DOHH2 (cell line): ENCODE results near the gene COL8A1.

Source experiments
- H3F3A ChIP-seq: fragments of 200-600 bp; sonication (generic), shearing (Covaris generic); 2 replicates; pipeline ENCODE4 v1.6.0; 2016; ENCODE audit warnings: antibody characterized with exemption, mild to moderate bottlenecking; ENCODE audit not compliant: control insufficient read depth, insufficient read depth
- H3K27ac ChIP-seq: fragments of 200-600 bp; sonication (generic); 2 replicates; pipeline ENCODE4 v1.5.1; 2014; ENCODE audit warnings: low read depth, mild to moderate bottlenecking, low read length, moderate library complexity
- H3K27me3 ChIP-seq: fragments of 200-600 bp; sonication (generic); 2 replicates; pipeline ENCODE4 v1.6.1; 2014; ENCODE audit warnings: mild to moderate bottlenecking, low read length, mixed read lengths; ENCODE audit not compliant: control insufficient read depth
- H3K36me3 ChIP-seq: fragments of 200-600 bp; sonication (generic); 2 replicates; pipeline ENCODE4 v1.6.1; 2014; ENCODE audit warnings: mild to moderate bottlenecking, low read length, moderate library complexity, mixed read lengths; ENCODE audit not compliant: control insufficient read depth
- H3K4me1 ChIP-seq: fragments of 200-600 bp; sonication (generic); 2 replicates; pipeline ENCODE4 v1.6.1; 2014; ENCODE audit warnings: mild to moderate bottlenecking, low read length, mixed read lengths; ENCODE audit not compliant: control insufficient read depth
- H3K4me2 ChIP-seq: fragments of 200-600 bp; sonication (generic); 2 replicates; pipeline ENCODE4 v1.6.0; 2014; ENCODE audit warnings: mild to moderate bottlenecking, low read length, moderate library complexity
- H3K4me3 ChIP-seq: fragments of 200-600 bp; sonication (generic); 2 replicates; pipeline ENCODE4 v1.5.1; 2014; ENCODE audit warnings: mild to moderate bottlenecking, low read length, mixed read lengths
- H3K79me2 ChIP-seq: fragments of 200-600 bp; sonication (generic); 2 replicates; pipeline ENCODE4 v1.6.1; 2014; ENCODE audit warnings: mild to moderate bottlenecking, low read length, mixed read lengths; ENCODE audit not compliant: control insufficient read depth
- H3K9me2 ChIP-seq: fragments of 200-600 bp; sonication (generic); replicated peaks from 2 replicates; pipeline ENCODE4 v1.6.1; 2014; ENCODE audit warnings: mild to moderate bottlenecking, low read length, mixed read lengths; ENCODE audit not compliant: control insufficient read depth
- H3K9me3 ChIP-seq: fragments of 200-600 bp; sonication (generic); 2 replicates; pipeline ENCODE4 v1.6.1; 2014; ENCODE audit warnings: antibody characterized with exemption, low read length, mixed read lengths; ENCODE audit not compliant: control insufficient read depth, insufficient read depth
- H4K20me1 ChIP-seq: fragments of 200-600 bp; sonication (generic); 2 replicates; pipeline ENCODE4 v1.6.0; 2014; ENCODE audit warnings: low read depth, mild to moderate bottlenecking, antibody characterized with exemption, low read length, moderate library complexity; ENCODE audit not compliant: control insufficient read depth, insufficient read depth
- EZH2phosphoT487 ChIP-seq: fragments of 200-600 bp; sonication (generic); IDR thresholded peaks from 2 replicates; pipeline ENCODE4 v1.6.1; 2017; ENCODE audit warnings: borderline replicate concordance, mild to moderate bottlenecking, antibody characterized with exemption, low read length, moderate library complexity, mixed read lengths
- TF ChIP-seq, protein P1 (sequence below): fragments of 200-600 bp; sonication (generic); IDR thresholded peaks from one replicate; pipeline ENCODE4 v1.5.1; 2014; ENCODE audit warnings: antibody characterized with exemption, mild to moderate bottlenecking, low read depth, low read length; ENCODE audit not compliant: poor library complexity, severe bottlenecking

Gene COL8A1

DNA sequence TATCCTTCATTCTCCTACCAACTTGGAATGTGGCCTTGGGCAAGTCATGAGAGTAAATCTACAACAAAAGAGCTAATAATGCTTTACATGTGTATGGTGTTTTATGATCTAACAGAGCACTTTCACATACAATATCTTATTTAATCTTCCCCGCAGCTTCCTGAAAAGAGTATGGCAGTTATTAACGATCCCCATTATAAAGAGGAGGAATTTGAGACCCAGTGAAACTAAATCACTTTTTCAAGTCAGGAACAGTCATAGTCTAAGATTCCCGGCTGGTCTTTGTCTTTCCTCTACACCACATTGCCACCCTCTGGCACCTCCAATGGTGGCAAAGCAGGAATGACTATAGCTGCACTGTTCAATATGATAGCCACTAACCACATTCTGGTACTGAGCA lies 109.5 kb downstream of the COL8A1 start:
- no peak overlapping the region for H3K4me2 ChIP-seq
- TF ChIP-seq, protein P1, sequence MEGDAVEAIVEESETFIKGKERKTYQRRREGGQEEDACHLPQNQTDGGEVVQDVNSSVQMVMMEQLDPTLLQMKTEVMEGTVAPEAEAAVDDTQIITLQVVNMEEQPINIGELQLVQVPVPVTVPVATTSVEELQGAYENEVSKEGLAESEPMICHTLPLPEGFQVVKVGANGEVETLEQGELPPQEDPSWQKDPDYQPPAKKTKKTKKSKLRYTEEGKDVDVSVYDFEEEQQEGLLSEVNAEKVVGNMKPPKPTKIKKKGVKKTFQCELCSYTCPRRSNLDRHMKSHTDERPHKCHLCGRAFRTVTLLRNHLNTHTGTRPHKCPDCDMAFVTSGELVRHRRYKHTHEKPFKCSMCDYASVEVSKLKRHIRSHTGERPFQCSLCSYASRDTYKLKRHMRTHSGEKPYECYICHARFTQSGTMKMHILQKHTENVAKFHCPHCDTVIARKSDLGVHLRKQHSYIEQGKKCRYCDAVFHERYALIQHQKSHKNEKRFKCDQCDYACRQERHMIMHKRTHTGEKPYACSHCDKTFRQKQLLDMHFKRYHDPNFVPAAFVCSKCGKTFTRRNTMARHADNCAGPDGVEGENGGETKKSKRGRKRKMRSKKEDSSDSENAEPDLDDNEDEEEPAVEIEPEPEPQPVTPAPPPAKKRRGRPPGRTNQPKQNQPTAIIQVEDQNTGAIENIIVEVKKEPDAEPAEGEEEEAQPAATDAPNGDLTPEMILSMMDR, result no peak
- TF ChIP-seq EZH2phosphoT487, result no peak
- no peaks in the 10 kb centered on the region for H3K9me3 ChIP-seq
- H3K27me3 ChIP-seq, result no peaks in the 10 kb centered on the region; the same call in 1 of the 2 replicates
- H3K36me3 ChIP-seq, result no peaks in the 10 kb centered on the region
- H3K4me1 ChIP-seq, result no peaks in the 10 kb centered on the region
- H3K9me2 ChIP-seq, result no peaks in the 10 kb centered on the region
- no peaks in the 10 kb centered on the region for H4K20me1 ChIP-seq
- H3F3A ChIP-seq, result no peaks in the 10 kb centered on the region
- no peaks in the 10 kb centered on the region for H3K79me2 ChIP-seq
- H3K27ac ChIP-seq, result no peak overlapping the region
- H3K4me3 ChIP-seq, result no peak overlapping the region

DNA sequence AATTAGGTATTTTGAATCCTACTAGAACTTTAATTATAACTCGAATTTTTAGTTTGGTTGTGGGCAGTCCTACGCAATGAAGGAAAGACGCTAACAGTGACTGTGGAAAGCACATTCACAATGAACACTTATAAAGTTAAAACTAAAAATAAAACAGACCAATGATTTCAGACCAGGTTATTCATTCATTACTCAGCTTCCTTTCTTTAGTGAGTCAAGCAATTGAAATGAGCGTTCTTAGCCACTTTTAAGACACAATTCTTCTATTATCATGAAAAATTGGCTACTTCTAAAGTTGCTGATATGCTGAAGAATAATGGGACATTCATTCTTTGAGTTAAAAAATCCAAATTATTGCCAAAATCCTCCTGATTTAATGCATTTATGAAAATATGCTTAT lies 113.3 kb downstream of the COL8A1 start:
- Histone ChIP-seq H3K27ac (no peak overlapping the region), H3K4me2 (no peak overlapping the region), H3K36me3 (no peaks in the 10 kb centered on the region)

DNA sequence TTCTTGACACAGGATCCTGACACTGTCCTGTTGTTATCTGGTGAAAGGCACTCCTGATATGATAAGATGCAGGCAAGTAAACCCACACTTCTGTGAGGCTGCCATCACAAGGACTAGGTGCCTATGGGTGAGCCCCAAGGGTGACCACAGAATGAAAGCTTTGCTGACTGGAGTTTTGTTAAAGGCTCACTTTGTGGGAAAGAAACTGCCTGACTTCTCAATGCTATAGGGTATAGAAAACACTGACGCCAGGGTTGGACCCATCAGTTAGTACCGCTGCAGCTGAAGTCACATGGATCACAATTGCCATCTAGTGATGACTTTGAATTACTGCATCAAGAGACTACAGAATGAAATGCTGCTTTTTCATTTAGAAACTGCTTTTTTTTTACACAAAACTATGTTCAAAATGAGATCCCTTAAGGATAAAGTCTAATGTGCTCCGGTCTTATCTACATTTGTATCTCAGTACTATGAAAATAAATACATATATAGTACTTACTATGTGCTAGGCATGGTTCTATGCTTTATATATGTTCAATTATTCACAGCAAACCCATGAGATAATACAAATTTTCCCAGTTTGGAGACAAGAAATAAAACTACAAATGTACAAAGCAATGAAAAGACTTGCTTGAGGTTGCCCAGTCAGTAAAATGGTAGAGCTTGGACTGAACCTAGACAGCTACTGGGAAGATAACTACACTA lies 115.0 kb downstream of the COL8A1 start:
- no peak for TF ChIP-seq EZH2phosphoT487
- TF ChIP-seq, protein P1, result peak; percentile 71
- Histone ChIP-seq H3K27ac (no peak overlapping the region), H3K9me3 (no peaks in the 10 kb centered on the region), H3K4me2 (no peak overlapping the region), H3K27me3 (peaks cover 15% of the 10 kb centered on the region), H3K4me3 (no peak overlapping the region), H3F3A (no peaks in the 10 kb centered on the region), H3K79me2 (no peaks in the 10 kb centered on the region), H3K36me3 (no peaks in the 10 kb centered on the region), H3K9me2 (no peaks in the 10 kb centered on the region), H4K20me1 (no peaks in the 10 kb centered on the region), H3K4me1 (no peaks in the 10 kb centered on the region)

More for the DNA sequence above, 113.3 kb downstream of the COL8A1 start:
- Histone ChIP-seq H3K79me2 (no peaks in the 10 kb centered on the region), H4K20me1 (no peaks in the 10 kb centered on the region), H3K4me1 (no peaks in the 10 kb centered on the region), H3K9me2 (no peaks in the 10 kb centered on the region), H3F3A (no peaks in the 10 kb centered on the region), H3K4me3 (no peak overlapping the region), H3K9me3 (no peaks in the 10 kb centered on the region), H3K27me3 (peaks cover 6% of the 10 kb centered on the region)
- TF ChIP-seq EZH2phosphoT487, result no peak
- TF ChIP-seq, protein P1, result no peak
